GM18867 (cell line): ENCODE results near the gene TMEM204.

Experiments
- ATAC-seq: cut with Tn5 transposase; IDR thresholded peaks from one replicate; pipeline ENCODE4 v1.9.1; 2021; ENCODE audit warnings: mild to moderate bottlenecking, moderate library complexity; ENCODE audit not compliant: unreplicated experiment

Gene TMEM204

GRCh38 chr16:1553946-1554825 is 20.7 kb downstream of the TMEM204 start:
- ATAC-seq, result no peak

DNA sequence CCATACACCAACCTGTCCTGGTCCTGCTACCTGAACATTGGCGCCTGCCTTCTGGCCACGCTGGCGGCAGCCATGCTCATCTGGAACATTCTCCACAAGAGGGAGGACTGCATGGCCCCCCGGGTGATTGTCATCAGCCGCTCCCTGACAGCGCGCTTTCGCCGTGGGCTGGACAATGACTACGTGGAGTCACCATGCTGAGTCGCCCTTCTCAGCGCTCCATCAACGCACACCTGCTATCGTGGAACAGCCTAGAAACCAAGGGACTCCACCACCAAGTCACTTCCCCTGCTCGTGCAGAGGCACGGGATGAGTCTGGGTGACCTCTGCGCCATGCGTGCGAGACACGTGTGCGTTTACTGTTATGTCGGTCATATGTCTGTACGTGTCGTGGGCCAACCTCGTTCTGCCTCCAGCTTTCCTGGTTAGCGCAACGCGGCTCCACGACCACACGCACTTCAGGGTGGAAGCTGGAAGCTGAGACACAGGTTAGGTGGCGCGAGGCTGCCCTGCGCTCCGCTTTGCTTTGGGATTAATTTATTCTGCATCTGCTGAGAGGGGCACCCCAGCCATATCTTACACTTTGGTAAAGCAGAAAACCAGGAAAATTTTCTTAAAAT is 21.5 kb downstream of the TMEM204 start:
- no peak for ATAC-seq

- no peak for ATAC-seq
Observed at GRCh38 chr16:1556254-1556653, 22.8 kb downstream of the TMEM204 start.

GRCh38 chr16:1557074-1557473 is 23.6 kb downstream of the TMEM204 start:
- ATAC-seq, result no peak

DNA sequence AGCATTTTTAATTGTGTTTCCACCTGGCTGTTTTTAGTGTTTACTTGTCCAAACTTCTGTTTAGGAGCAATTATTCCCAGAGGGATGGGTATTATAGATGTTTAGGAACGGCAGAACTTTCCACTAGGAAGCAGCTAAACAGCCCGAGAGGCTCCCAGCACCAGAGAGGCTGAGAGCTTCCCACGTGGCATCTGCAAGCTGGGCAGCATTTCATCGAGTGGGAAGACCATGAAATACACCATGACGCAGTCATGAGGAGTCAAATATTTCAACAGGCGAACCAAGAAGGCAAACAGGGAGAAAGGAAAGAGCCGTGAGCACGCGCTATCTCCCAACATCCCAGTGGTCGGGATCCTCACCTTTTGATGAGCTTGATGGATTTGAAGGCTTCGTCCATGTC is 24.1 kb downstream of the TMEM204 start:
- no peak for ATAC-seq

DNA sequence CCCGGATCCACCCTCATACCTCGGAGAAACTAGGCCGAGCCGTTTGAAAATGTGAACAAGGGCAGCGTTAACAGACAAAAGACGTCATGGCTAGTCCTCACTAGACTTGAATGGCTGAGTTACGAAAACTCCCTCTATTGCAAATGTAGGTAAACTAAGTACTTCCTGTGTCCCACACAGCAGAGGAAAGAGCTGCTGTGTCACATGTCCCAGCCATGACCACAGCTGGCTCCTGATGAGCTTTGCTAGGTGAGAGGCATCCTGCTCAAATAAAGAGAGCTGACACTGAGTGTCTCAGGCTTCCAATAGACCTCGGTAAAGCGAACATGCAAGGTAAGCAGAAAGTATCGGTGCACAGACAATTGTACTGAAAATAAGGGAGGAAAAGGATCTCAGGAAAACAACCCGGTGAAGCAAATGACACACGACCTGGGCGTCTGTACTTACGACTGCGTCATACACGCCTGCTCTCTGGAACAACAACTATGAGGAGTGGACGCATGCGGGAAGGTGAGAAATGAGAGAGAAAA is 26.0 kb downstream of the TMEM204 start:
- no peak for ATAC-seq

DNA sequence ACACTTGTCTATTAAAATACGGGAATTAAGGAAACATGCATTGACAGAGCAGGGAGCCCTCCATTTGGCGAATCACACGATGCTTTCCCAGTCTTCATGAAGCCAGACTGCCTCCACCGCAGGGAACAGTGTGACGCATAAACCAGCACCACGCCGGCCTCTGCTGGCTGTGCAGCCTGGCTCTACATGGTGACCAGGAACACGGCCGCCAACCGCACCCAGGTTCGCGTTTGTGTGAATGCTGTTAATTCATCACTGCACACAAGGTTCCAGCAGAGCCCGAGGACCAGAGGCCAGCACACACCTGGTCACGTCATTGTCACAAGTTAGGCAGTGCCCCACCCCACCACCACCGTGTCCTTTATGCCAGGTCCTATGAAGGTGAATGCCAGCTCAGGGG is 26.7 kb downstream of the TMEM204 start:
- ATAC-seq, result no peak

DNA sequence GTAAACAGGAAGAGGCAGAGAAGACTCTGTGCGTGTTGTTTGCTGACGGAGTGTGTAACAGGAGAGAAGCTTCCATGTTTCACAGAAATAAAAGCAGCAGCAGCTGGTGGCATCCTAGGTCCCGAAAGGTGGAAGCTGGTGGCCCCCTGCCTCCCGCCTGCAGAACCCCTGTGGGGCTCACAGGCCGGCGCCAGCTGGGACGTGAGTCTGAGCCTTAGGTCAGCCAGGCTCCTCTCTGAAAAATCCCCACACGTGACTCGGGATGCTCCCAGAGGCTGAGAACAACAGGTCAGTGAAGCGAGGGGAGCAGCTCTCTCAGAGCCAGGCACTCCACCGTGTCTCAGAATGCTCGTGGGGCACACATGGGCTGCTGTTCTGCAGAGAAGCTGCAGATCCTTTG is 27.4 kb downstream of the TMEM204 start:
- no peak for ATAC-seq

DNA sequence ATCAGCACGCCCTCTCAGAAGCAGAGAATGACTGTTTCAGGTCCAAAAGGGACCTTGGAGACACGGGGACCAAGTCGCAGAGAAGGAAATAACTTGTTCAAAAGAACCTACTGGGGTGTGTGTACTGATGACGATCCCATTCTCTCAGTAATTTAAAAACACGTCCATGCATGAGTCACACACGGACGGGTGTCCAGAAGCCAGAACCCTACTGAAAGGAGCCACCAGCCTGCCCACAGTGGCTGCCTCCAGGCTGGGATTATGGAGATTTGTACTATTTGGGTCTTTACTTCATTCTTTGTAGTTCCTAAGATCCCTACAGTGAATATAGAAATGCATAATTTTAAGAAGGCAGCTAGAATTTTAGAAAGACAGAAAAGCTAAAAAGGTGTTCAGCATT is 27.8 kb downstream of the TMEM204 start:
- no peak for ATAC-seq

- no peak for ATAC-seq
Observed at GRCh38 chr16:1561836-1562235, 28.4 kb downstream of the TMEM204 start.

GRCh38 chr16:1563786-1564185 is 30.3 kb downstream of the TMEM204 start:
- no peak for ATAC-seq

DNA sequence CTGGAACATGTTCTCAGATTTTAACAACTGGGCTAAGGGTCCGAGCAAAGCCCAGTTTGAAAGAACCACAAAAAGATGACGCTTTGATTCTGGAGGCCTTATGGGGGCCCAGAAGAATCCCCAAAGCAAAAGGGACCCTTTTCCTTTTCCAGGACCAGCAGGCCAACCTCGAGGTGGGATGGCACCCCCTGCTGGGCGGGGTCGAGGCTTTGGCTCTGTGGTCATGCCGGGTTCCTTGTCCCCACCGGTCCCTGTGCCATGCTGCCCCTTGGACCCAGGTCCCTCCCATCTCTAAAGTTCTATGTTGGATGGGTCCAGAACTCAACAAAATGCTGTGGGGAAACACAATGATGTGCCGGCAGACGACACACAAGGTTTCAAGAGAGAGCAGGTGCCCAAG is 30.9 kb downstream of the TMEM204 start:
- ATAC-seq, result no peak

DNA sequence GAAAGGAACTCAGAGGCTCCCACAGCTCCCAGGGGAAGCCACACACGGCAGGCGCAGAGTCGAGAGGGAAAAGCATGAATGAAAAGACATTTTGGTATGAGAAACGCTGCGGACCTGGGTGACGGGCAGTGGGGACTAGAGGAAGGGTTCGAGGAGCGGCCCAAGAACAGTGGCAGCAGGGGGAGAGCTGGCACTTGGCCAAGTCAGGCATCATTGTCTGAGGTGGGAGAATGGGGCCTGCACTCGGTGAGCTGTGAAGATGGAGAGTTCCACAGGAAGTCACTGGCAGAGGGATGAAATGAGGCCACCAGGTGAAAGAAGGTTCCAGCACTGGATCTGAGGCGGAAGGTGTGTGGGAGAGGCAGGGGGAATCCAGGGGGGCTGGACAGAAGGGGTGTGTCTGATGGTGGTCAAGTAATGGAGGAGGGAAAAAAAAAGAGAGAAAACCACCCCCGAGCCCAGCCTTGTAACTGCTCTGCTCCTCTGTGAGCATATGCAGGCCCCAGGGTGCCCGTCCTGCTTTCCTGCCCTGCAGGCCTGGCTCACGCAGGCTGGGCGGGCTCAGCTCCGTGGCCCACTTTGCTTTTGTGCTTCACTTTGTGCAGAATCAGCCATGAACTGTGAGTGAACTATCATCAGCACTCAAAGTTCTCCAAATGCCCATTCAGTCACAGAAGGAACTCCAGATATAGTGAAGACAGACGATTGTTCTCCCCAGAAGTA is 31.8 kb downstream of the TMEM204 start:
- no peak for ATAC-seq

- ATAC-seq, result no peak
Observed at GRCh38 chr16:1567988-1568387, 34.5 kb downstream of the TMEM204 start.

DNA sequence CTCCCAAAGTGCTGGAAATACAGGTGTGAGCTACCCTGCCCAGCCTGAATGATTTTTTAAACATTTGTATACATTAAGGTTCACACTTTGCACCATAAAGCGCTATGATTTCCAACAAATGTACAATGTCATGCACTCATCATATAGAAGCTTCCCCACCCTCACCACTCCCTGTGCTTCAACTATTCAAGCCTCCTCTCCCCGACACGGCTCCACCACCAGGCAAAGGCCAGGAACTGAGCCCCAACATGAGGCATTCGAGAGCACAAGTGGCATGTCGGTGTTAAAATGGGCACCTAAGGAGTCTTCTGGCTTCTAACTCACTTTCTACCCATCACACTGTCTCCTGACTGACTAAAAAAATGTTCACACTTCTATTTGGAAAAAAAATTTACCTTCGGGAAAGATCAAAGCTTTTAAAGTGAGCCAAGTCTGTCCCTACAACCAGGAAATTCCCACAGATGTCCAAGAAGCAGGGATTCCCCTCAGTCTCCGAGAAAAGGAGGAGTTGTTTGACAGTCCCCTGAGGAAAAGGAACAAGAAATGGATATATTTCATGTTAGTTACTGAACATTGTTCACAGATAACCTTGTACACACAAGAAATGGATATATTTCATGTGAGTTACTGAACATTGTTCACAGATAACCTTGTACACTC is 37.7 kb downstream of the TMEM204 start:
- ATAC-seq, result no peak

GRCh38 chr16:1572673-1573072 is 39.2 kb downstream of the TMEM204 start:
- ATAC-seq, result no peak

- no peak for ATAC-seq
Observed at GRCh38 chr16:1573301-1573700, 39.8 kb downstream of the TMEM204 start.

DNA sequence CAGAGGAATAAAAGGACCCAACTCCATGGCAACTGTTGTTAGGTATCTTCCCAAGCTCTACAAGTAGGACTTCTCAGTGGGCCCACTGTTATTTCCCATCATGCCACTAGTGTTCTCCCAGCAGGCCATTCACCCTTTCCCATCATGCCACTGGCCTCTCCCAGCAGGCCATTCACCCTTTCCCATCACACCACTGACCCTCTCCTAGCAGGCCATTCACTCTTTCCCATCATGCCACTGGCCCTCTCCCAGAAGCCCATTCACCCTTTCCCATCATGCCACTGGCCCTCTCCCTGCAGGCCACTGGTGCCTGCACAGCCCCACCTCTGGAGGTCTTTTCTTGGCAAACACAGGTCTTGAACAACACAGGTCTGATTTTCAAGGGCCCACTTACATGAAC is 42.1 kb downstream of the TMEM204 start:
- no peak for ATAC-seq

- no peak for ATAC-seq
Observed at GRCh38 chr16:1579214-1579613, 45.7 kb downstream of the TMEM204 start.

- ATAC-seq, result no peak
Observed at GRCh38 chr16:1580256-1580655, 46.8 kb downstream of the TMEM204 start.

DNA sequence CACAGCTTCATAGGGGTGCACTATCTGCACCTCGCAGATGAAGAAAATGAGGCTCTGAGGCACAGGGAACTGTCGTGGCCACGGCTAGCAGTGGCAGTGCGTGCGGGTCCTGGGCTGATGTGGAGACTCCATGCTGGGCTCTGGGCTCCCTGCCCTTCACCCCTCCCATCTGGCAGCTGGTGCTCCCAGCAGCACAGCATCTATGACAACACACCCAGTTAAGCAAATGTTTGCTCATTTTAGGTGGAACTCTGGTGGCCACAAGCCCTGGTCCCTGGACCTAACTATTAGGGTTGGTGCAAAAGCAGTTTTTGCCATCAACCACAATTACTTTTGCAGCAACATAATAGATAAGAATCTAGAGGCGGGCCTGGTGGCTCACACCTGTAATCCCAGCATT is 47.5 kb downstream of the TMEM204 start:
- no peak for ATAC-seq
